GM21515 (cell line): Measurements from ENCODE around the gene GNB1.

Experiments
- ATAC-seq: cut with Tn5 transposase; IDR thresholded peaks from one replicate; pipeline ENCODE4 v1.9.1; 2021; ENCODE audit not compliant: unreplicated experiment

GNB1 gene

DNA sequence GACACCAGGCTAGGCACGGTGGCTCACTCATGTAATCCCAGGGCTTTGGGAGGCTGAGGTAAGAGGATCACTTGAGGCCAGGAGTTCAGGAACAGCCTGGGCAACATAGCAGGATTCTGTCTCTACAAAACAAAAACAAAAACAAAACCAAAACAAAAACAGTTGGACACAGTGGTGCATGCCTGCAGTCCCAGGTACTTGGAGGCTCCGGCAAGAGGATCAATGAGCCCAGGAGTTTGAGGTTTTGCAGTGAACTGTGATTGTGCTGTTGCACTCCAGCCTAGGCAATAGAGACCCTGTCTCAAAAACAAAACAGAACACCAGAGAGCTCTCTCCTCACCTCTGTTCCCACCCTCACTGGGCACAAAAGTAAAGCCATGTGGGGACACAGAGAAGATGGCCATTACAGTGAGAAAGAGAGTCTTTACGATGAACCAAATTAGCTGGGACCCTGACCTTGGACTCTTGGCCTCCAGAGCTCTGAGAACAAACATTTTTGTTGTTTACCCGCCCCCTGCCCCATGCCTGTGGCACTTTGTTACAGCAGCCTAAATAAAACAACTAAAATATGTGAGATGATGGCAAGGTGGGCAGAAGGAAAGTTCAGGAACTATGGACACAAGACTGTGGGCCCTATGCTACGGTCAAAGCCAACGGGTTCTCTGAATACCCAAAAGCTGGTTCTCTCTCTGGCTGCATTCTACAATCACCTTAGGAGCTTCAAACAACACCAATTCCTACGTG is 122.5 kb downstream of the GNB1 start:
- no peak for ATAC-seq

DNA sequence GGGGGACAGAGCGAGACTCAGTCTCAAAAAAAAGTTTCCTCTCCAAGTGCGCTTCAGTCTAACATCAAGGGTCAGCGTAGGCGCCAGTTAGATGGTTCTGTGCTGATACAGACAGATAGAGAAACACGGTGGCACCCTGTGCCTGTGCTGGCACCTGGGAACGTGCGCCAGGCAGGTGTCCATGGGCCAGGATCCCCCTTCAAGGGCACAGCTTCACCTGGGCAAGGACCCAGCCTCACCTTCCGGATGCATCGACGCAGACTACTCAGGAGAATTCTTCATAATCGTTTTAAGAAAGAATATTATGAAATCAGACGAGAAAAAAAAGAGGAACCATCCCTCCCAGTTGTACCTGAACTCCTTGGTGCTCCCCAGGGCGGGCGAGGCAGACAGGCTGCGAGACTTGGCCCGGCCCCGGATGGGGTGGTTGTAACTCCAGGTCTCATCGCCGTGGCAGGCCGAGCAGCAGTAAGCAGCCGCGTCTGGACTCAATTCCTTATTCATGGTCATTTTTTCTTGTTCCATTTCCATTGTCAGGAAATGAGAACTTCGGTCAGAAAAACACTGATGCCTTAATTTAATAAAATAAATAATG is 125.9 kb downstream of the GNB1 start:
- no peak for ATAC-seq

DNA sequence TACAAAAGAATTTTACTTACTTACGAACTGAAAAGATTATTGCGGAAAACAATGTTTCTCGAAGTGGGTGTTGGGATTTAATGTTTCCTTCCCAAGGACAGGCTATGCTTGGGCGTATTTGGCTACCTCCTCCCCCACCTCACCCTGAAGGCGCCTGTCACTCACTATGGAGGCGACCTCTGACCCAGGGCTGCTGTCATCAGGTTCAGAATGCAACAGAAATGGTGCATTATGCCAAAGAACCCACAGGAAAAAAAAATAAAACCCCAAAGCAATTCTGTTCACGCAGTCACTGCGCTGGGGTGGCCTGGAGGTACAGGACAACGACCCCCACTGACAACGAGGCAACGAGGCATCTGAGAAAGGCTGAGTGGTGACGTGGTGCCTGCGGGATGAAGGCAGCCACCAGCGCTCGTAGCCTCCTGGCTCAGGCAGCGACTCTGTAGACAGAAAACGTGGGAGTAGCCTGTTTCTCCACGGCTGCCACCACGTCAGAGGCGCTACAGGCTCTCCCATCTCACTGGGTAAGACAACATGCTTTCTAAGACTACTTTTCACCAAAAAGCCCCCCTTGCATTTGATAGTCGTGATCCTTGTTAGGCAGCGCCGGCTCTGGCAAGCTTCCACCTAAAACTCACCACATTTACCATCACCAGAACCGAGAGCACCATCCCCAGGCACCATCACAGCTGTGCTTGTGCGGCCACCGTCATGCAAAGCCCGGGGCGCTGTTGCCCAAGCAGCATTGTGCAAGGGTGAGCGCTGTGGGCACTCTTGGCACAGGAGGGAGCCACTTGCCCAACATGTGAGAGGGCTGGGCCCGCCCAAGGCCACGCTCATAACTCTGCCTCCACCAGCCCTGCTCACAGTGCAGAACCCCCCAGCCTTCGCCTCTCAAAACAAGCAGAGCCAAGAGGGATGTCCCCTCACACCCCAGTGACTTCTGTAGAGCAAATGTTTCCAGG is 126.9 kb downstream of the GNB1 start:
- no peak for ATAC-seq

DNA sequence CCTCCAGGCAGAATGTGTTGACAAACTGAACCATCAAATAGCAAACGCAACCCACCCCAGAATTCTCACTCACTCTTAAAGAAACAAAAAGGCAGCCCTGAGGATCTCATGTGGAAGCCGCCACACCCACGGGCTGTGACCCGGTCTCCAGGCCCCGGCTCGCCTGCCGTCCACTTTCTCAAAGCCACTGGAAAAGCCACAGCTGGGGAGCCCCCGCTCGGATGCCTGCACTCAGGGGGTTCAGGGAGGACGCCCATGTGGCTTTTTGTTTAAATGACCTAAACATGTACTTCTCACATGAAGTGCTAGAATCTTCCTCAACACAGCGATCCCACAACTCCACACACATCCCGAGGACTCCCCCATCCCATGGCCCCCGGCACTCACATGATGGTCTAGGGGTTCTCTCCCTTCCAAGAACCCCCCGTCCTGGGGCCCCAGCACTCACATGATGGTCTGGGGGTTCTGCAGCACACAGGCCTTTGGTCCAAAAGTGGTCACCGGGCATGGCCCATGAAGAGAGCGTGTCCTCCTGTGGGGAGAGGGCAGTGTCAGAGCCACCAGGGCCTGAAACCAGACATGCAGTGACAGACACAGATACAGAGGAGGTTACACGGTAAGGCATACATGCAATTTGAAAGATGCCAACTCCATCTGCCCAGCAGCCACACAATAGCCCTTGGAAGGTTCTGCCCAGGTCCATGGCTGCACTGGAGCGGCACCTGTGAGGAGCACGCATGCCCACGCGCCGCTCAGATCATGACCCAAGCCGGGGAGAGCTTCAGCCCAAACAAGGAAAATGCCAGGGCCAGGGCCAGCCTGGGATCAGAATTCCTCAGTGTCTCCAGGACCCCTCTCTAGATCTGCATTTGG is 129.1 kb downstream of the GNB1 start:
- ATAC-seq: no peak

DNA sequence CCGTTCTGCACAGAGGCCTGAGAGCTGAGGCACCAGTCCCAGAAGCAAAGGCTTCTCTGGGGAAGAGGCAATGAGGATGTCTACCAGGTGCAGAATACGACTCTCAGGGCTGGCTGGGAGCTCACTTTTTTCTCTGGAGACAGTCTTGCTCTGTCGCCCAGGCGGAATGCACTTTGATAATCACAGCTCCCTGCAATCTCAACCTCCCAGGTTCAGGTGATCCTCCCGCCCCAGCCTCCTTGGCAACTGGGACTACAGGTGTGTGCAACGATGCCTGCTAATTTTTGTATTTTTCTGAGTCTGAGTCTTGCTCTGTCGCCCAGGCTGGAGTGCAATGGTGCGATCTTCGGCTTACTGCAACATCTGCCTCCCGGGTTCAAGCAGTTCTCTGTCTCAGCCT is 130.2 kb downstream of the GNB1 start:
- no peak for ATAC-seq

DNA sequence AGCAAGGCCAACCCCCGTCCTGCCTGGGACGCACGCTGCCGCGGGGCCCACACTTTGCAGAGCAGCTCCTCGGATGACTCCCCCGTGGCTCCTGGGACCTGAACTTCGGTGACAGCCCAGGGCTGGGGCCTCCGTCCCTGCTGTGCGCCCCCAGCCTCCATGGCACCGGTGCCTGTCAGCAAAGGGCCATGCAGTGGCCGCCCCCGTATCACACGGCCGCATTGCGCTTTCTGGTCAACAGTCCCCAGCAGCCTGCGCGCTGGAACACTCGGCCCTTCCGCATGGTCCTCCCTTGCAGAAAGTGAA is 130.6 kb downstream of the GNB1 start:
- ATAC-seq: no peak

DNA sequence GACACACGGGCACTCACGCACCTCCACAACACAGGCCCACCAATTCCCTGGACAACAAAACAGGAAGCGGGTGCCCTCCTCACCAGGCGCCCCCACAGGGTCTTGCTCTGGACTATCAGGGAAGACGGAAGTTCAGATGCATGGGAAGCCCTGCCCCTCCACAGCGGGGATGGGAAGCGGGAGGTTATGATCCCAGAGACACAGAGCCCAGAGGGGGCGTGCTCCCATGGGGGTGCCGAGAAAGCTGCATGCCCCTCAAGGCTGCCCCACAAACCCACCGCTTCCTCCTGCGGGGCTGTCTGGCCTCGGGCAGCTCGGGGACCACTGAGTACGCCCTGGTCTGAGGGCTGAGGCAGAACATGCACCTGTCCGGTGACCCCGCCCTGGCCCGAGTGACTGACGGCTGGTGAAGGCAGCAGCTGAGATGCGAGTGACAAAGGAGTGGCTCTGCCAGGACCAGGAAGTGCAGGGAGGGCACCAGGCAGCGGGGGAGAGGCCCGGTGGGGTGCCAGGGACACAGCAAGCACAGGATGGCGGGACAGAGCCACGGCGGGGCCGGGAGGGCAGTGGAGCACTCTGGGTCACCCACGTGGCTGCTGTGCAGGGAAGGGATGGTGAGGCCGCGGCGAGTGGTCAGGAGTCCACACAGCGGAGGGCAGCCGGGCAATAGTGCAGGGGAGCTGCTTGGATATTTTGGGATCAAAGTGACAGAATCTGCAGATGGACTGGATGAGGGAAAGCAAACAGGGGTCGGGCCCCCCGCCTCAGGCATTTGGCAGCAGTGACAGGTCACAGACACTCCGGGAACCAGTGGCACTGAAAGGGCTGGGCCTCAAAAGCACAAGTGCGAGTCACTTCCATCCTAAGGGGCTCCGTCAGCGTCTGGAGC is 131.2 kb downstream of the GNB1 start:
- ATAC-seq: no peak

DNA sequence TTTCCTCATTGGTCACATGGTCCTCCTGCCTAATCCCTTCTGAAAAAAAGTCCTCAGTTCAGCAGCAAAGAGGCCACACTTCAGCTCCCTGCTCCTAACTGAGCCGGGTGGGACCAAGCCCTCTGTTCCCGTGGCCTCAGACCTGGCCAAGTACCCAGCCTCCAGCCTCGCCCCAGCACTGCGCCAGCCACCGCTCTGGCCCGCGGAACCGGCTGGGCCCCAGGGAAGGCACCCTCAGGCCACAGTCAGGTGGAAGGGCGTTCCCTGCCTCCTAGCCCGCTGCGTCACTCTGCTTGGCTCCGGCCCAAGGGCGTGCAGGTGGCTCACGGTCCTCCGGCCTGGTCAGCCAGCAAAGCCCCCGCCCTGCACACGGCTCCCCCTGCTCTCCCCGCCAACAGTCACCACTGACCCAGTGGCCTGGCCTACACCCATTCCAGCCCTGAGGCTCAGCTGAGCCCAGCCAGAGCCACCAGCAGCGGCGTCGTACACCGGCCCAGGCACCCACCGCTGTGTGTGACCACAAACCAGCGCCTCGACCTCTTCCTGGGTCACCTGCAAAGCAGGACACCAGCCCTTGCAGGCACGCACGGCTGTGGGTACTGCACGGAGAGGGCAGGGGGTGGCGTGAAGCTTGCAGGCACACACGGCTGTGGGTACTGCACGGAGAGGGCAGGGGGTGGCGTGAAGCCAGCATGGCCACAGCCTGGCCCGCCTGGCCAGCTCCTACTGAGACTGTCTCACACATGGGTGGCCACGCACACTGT is 132.0 kb downstream of the GNB1 start:
- ATAC-seq: no peak

DNA sequence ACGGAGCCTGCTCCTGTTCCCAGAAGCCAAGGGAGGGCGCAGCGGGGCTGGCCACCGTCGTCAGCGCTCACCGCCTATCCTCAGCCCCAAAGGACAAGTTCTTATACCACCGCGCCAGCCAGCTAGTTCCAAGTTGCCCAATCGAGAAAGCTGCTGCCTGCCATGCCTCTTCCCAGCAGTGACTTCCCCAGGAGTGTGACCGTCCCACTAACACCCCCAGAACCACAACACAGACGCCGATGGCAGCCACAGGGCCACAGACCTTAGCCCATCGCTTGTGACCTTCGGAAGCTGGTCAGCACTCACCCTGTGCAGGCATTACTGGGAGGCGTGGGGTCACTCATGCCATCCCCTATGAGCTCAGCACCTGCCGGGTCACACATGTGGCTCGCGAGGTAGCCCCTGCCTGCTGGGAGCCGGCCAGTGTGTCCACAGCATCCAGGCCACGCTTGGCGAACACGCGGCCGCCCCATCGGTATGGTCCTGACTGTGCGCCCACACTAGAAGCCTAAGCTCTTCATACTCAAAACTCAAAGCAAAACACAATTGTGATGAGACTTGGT is 132.7 kb downstream of the GNB1 start:
- no peak for ATAC-seq

DNA sequence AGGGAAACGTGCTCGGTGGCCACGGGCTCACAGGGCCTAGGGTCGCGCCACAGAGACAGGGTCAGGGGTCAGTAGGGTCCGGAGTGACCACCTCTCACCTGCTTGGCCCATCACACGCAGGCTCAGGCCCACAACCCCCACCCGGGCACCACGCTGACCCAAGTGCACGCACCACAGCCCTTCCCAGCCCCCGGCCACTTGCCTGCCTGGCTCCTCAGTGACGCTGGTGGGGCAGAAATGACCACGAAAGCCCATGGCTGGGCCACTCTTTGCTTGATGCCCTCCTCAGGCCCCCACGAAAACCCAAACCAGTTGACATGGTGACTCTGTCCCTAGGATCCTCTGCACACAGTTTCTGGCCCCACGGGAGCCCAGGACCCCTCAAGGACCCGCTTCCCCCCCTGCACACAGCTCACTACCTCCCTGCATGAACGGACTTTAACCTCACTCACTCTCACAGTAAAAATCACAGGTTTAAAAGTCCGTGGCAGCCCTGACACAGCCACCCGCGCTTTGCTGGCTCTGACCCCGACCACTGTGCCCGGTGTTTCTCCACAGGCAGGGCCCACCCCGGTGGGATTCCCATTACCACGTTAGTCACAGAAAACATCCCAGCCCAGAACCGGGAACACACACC is 133.3 kb downstream of the GNB1 start:
- ATAC-seq: no peak

DNA sequence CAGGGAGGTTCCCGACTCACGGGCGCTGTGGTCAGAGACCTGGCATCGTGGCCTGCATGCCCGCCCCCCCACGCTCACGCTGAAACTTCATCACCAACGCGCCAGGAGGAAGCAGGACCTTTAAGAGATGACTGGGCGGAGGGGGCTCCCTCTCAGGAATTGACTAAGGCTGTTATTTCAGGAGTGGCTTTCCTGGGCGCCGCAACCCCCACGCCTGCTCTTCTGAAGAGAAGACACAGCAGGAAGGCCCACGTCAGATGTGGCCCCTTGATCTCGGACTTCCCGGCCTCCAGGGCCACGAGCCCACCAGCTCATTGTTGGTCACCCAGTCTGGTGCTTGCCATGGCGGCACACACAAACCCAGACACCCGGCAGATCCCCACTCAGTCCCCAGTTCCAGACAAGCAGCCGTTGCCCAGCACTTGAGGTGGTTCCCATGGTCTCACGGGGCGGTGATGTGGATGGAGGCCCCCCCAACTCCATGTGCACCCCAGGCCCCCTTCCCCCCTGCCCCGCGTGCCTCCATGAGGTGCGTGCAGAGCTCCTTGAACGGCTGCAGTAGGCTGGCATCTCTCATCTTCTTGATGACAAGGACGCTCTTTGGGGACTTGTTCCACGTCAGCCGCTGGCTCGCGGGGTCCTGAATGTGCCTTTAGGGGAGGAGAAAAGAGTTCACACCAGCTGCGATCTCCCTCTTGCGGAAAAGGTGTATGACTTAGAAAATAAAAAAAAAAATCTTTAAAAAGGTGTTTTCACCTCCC is 134.0 kb downstream of the GNB1 start:
- ATAC-seq: no peak

DNA sequence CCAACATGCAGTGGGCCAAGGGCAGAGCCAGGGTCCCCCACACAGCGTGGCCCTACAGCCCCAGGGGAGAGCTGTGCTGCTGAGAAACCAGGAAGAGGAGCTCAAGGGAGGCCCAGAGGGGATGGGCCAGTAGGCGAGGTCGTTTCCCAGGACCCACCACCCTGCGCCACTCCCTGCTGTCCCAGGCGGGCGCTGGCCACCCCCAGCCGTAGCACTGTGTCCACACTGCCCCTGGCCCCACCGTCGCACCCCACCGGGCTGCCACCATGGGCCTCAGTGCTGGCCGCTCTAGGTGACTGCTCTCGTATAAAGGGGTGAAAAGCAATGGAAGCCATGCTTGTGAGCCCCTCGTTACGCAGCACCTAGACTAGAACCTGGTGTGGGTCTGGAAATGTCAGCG is 135.0 kb downstream of the GNB1 start:
- ATAC-seq: no peak

DNA sequence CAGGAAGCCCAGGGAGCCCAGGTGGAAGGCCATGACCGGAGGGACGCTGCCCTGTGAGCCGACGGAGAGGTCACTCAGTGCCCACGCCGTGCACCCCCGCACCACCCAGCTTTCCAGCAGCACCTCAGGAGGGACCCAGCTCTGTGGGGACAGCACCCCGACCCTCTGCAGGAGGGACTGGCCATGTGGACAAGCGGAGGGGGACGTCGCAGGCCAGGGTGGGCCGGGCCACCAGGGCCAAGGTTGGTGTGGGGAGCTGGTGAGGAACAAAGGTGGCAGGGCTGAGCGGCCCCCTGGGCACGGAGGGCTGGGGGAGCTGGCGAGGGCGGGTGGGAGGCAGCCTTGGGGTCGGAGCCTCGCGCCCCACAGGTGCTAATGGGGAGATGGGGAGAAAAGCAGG is 135.5 kb downstream of the GNB1 start:
- no peak for ATAC-seq

DNA sequence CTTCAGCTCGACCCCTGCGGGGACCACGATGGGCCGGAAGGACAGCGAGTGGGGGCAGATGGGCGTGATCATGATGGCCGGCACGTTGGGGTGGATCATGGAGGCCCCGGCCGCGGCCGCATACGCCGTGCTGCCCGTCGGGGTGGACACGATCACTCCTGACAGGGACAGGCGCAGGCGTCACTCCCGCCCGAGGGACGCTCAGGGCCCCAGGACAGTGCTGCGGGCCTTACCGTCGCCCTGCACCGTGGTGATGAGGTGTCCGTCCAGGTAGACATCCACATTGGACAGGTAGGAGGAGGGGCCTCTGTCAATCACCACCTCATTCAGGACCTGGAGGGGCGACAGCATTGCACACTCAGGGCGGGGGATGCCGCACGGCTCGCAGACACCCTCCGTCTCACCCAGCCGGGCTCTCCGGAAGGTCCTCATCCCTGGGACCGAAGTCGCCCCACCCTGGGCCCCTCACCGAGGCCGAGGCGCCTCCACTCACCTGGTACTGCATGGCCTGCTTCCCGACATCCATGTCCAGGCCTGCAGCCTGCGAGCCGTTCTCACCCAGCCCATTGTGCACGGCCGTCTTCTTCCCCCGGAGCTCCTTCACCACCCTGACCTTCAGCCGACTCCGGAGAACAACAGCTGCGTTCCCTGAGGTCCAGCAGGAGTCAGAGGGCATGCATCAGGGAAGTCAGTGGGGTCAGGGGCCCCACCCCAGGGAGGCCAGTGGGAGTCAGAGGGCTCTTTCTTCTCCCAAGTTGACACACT is 136.7 kb downstream of the GNB1 start:
- ATAC-seq: no peak

DNA sequence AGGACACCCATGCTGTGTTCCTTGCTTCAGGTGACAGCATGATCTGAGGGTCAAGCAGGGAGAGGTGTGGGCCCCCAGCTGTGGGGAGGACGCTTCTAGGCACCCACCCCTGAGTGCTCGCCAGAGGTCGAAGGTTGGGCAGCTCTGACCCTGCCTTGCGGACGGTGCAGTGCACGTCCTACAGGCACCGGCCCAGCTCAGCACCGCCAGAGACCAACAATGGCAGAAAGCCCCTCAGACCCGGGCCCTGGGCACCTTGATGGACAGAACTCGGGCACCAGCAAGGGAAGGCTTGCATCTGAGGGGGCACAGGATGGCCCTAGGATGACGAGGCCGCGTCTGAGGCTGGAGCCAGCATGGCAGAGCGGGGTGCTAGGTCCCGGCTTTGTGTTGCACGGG is 137.3 kb downstream of the GNB1 start:
- ATAC-seq: no peak

DNA sequence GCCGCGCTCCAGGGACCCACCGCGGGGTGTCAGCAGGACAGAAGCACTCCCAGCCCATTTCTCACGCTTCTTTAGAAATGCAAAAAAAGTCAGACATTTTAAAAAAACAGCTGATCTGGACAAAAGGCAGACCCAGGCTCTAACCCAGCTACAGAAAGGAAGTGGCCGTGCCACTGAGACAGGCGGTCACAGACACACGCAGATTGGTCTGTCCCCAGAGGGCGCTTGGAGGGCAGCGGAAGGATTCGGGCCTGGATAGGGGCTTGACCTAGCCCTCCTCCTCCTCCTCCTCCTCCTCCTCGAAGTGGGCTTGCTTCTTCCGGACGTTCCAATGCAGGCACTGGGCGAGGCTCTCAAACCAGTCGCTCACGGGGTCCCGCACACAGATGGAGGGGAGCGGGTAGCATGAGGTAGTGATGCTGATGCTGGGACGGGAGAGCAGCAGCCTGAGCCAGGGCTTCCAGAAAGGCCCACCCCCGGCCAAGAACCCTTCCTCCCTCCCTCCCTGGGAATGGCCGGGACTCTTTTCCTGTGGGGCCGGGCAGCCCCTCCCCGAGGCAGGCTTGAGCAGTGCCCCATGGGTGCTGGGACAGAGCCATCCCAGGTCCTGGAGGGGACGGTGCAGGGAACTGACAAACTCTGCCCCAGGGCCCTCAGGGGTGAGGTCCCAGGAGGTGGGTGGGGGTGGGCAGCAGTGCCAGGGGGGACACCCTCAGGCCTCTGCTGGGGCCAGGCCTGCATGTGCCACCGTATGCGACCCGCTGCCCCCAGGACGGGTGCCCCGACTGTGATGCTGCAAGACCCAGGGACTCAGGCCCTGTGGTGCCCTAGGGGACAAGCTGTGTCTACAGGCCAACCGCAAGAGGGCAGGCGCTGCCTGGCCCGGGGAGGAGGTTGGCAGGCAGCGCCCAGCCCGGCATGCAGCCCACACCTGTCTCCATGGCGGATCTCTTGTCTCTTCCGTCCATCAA is 138.0 kb downstream of the GNB1 start:
- ATAC-seq: no peak
